GM12872 (cell line): ENCODE measurements around the gene DDA1.

Source experiments
- TF ChIP-seq, protein P1 (sequence below): IDR thresholded peaks from 3 replicates; pipeline ENCODE4 v1.5.1; 2011; ENCODE audit warnings: low read depth, mild to moderate bottlenecking, low read length, moderate library complexity; ENCODE audit not compliant: insufficient read depth

DDA1 gene

DNA sequence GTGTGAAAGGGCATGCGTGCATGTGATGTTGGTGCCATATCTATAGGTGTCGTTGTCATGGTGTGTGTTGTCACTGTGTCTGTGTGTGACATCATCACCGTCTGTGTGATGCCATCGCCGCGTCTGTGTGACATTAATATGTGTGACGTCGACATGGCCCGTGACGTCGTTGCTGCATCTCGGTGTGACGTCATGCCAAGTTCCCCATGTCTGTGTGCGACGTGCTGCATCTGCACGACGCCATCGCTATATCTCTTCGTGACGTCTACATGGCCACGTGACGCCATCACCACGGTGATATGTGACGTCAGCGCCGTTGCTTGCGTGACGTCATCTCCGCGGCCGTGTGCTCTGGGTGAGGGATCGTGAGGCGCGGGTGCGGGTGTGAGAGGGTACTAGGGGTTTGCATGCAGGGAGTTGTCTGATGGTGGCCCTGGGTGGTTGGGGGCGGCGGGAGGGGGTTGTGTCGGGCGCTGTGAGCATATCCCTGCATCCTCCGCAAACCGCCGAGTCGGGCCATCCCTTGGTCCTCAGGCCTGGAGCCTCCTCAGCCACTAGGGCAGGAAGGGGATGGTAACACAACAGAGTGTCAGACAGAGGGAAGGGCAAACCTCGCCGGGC lies 42.6 kb downstream of the DDA1 start:
- TF ChIP-seq, protein P1, sequence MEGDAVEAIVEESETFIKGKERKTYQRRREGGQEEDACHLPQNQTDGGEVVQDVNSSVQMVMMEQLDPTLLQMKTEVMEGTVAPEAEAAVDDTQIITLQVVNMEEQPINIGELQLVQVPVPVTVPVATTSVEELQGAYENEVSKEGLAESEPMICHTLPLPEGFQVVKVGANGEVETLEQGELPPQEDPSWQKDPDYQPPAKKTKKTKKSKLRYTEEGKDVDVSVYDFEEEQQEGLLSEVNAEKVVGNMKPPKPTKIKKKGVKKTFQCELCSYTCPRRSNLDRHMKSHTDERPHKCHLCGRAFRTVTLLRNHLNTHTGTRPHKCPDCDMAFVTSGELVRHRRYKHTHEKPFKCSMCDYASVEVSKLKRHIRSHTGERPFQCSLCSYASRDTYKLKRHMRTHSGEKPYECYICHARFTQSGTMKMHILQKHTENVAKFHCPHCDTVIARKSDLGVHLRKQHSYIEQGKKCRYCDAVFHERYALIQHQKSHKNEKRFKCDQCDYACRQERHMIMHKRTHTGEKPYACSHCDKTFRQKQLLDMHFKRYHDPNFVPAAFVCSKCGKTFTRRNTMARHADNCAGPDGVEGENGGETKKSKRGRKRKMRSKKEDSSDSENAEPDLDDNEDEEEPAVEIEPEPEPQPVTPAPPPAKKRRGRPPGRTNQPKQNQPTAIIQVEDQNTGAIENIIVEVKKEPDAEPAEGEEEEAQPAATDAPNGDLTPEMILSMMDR = no peak

DNA sequence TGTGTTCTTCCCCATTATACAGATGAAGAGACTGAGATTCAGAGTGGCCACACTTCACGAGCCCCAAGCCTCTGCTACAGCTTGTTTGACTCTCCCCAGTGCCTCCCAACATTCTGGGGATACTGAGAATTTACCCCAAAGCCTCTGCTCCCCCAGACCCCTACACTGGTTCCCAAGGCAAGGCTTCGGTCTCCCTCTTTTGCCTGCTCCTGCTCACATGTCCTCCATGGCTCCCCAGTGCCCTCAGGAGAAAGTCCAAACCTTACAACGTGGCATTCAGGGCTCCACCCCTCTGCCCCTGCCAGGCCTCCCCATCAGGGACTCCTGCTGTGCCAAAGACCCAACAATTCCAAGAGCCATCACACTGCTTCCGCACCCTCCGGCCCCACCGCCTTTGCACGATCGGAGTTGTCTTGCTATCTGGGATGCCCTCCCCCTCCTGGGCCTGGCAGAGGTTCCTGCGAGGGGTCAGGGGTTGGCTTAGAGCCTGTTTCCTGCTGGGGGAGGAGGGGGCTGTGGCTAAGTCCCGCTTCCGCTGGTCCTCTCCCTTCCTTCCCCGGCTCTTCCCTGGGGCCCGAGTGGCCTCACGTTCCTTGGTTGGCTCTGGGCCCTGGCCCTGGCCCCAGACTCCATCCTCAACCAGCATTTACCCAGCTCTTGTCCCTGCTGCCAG lies 43.4 kb downstream of the DDA1 start:
- TF ChIP-seq, protein P1 = no peak

- TF ChIP-seq, protein P1 = no peak
These were observed 44.0 kb downstream of the DDA1 start for GRCh38 chr19:17353386-17353785.

GRCh38 chr19:17357078-17357666 lies 47.8 kb downstream of the DDA1 start:
- TF ChIP-seq, protein P1 = no peak

DNA sequence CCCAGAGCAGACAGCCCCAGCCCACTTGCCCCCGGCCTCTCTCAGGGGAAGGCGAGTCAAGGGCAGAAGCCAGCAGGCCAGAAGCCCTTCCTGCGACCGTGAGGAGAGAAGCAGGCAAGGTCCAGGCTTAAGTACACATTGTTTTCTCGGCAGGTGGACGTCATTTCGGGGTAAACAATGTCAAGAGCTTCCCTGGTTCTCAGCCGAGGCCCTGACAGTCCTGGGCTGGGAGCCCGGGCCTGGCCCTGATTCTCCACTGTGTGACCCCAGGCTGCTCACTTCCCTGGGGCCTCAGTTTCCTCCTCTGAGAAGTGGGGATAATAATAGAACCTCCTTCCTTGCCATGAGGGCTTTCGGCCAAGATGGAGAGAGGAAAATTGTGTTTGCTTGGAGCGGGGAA lies 48.4 kb downstream of the DDA1 start:
- TF ChIP-seq, protein P1 = no peak

DNA sequence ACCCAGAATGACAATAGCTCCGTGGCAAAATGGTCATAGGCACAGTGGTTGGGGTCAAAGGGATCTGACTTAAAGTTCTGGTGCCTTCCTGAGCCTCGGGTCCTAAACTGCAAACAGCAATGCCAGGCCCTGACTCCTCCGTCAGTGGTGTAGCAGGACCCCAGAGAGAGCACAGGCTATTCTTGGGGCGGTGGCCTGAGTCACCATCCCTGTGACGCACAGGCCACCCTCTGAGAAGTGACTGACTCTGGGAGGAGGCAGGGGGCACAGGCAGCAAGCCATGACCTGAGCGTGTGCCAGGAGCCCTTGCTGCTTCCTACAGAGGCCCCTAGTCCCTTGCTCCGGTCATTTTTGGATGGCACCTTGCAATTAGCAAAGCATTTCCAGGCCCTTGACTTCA lies 49.0 kb downstream of the DDA1 start:
- TF ChIP-seq, protein P1 = no peak

DNA sequence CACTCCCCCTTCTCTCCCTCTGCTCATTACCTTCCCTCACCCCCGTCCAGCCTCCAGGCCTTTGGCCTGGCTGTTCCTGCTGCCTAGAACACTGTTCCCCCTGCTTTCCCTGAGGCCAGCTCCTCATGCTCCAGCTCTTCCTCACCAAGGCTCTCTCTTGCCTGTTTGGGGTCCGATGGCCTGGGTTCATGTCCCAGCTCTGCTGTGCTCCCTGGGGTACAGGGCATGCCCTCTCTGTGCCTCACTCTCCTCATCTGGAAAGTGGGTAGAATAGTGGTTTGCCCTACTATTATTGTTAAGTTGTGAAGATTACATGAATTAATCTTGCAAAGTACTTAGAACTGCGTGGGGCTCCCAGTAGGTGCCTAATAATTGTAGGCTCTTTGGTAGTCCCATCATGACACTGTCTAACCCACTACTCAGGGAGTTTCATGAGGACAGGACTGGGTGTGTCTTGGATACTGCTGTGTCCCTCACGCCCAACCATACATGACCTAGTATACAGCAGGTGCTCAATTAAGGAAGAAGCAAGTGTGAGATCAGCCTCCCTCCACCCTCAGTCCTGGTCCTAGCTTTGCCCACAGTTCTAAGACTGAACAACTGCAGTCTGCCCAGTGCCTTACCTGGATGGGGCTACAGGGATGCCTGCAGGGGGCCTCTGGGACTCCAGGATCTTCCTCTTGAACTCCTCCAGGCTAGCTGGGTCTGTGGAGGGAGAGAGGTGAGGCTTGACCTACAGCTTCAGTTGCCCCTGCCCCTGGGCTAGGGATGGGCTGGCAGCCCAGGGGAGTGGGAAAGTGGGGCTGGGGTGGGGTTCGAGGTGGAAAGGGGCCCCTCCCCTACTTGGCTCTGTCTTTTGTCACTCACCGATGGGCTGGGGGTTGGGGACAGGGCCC lies 50.8 kb downstream of the DDA1 start:
- TF ChIP-seq, protein P1 = no peak
